GM19397 (cell line): ENCODE measurements around the gene RPS4Y2.
A peak's percentile ranks its signal among the peaks of the same experiment; 100 is the strongest.

Experiments
- ATAC-seq: cut with Tn5 transposase; IDR thresholded peaks from one replicate; pipeline ENCODE4 v1.9.1; 2021; ENCODE audit warnings: mild to moderate bottlenecking, moderate library complexity; ENCODE audit not compliant: unreplicated experiment

Gene RPS4Y2

DNA sequence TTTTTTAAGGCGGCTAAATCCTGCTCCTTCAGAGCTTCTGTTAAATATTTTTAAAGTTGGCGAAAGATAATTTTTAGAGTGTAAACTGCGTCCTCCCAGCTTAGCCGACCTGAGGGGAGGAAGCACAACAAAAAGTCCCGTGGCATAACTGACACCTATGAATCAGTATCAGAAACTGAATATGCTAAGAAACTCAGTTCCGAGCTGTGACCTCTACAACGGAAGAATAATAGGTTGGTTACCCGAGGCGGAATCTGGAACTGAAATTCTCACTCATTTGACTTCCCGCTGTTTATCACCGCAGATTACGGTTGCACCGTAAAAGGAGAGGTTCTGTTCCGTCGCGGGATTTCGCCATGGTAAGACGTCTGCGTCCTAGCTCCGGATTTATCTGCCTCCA lies at the start of gene RPS4Y2:
Gene RPS4Y2, plus strand, starts transcription at position 301 of the 400 bp plus-strand sequence. Its CDS starts 56 bp downstream, at position 357.
- no peak for ATAC-seq

DNA sequence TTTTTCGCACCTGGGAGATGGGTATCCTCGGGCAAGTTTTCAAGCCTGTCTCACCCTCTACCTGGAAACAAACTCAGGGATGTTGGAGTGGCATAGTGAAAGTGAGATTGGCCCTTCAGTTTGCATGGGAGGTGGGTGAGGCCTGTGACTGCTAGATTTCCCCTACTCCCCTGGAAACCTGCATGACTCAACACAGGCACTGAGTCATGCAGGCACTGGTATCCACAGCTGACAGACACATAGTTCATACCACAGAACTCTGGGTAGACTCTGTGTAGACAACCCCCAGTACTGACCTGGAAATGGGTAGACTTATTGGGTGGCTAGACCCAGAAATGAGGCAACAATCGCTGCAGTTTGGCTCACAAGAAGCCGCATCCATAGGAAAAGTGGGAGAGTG lies 41.5 kb upstream of the RPS4Y2 start:
- no peak for ATAC-seq

DNA sequence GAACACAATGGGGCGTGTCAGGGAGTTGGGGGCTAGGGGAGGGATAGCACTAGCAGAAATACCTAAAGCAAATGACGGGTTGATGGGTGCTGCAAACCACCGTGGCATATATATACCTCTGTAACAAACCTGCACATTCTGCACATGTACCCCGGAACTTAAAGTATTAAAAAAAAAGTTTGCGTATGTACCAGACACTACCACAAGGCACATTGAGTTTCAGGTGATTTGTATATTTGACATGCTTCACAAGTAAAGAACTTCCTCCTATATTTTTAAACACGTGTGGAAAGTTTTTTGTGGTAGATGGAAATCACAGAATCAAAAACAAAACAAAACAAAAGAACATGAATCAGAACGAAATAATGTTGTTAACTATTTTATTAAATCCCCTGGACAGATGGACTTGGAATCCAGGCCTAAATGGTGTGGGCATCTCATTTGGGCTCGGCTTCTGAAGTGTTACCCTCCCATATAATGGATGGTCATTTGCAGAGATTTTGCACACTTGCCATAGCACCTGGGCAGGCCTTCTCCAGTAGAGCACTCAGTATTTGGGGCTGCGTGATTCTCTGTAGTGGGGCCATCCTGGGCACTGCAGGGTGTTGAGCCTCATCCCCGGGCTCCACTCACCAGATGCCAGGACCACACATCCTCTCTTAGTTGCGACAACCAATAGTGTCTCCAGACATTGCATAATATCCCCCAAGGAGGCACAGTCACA lies 29.6 kb upstream of the RPS4Y2 start:
- ATAC-seq = peak; percentile 73

- peak; percentile 96 for ATAC-seq
These were observed 20.7 kb upstream of the RPS4Y2 start for GRCh38 chrY:20735200-20735599.

DNA sequence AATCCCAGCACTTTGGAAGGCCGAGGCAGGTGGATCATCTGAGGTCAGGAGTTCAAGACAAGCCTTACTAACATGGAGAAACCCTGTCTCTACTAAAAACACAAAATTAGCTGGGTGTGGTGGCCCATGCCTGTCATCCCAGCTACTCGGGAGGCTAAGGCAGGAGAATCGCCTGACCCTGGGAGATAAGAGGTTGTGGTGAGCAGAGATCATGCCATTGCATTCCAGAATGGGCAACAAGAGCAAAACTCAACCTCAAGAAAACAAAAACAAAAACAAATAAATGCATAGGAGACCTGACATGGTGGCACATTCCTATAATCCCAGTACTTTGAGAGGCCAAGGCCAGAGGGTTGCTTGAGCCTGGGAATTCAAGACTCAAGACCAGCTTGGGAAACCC lies 16.1 kb upstream of the RPS4Y2 start:
- no peak for ATAC-seq

- ATAC-seq = no peak
These were observed 15.3 kb upstream of the RPS4Y2 start for GRCh38 chrY:20740609-20741008.

DNA sequence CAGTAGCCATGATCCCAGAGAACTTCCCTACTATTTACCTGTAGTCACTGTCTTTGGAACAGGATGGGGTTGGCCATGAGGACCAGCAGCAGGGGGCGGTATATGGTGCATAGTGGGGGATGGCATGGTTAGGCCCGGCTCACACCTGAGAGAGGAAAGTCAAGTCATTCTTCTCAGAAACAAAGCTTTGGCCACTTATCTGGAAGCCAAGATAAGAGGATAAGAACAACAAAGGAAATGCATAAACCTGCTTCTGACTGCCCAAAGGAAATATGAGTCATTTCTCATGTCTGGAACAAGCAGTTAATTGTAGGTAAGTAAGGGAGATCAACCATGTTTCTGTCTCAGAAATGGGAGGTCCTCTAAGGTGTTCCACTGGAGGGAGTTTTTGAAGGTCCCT lies 10.8 kb upstream of the RPS4Y2 start:
- ATAC-seq = no peak

GRCh38 chrY:20746919-20747318 lies 9.0 kb upstream of the RPS4Y2 start:
- no peak for ATAC-seq

- peak; percentile 48 for ATAC-seq
These were observed 8.0 kb downstream of the RPS4Y2 start for GRCh38 chrY:20763869-20764268.

DNA sequence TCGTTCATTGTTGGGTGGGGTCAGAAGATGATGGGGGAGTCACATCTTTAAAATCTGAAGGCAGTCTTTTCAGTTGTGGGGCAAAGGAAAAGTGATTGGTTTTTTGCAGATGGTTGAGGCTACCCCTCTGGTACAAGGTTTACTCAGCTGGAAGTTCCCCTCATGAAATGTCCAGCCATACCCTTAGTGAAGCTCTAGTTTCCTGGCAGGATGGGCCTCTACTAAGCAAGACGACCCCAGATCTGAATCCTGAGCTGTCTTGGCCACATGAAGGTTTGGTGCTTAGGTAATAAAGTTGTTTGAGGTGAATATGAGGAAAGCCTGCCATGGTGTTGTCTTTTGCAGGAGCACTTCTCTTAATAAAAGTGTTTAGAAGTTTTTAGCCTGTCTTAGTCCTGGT lies 9.2 kb downstream of the RPS4Y2 start:
- ATAC-seq = no peak

DNA sequence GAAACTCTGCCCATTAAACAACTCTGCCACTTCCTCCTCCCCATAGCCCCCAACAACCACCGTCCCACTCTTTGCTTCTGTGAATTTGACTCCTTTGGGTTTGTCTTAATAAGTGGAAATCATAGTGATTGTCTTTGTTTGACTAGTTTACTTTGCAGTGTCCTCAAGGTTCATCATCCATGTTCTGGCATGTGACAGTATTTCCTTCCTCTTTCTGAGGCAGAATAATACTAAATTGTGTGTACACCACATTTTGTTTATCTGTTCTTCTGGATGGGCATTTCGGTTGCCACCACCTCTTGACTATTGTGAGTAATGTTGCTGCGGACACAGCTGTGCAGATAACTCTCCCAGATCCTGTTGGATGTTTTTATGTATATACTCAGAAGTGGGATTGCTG lies 14.8 kb downstream of the RPS4Y2 start:
- no peak for ATAC-seq

DNA sequence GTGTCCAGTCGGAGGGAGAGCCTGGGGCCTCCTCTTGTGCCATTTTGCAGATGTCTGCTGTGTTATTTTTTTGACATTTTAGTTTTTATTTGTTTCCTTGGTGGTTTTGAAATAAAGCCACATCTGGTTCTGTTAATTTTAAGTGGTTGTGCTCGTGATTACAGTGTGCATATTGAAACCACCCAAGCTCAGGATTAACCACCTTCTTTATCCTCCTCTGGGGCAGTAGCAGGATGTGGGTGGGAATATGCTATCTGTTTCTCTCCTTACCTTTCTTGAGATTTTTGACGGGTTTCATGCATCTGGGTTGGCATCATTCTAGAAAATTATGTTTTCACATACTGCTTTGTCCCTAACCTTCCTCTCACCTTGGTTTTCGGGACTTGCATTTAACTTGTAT lies 20.2 kb downstream of the RPS4Y2 start:
- no peak for ATAC-seq

DNA sequence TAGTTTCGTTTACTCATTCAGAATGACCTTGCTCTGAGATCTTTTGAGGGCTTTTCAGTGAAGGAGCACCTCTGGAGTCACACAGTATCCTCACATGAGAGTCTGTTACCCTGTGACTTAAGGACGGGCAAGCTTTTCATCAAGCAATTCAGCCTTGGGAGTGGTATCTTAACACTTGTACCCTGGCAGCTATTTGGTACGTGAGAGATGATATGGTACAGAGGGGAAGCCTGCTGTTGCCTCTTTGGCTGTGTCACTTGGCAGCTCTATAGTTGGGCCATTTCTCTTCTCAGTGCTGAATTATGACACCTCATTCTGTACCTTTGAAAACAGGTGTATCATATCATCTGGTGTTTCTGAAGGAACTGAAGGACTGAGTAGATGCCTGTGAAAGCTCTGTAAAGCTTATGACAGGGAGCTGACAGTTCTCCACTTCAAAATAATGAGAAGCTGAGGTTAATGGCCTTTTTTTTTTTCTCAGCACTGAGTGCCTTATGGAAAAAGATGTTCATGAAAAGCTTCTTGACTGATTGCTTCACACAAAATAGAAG lies 24.3 kb downstream of the RPS4Y2 start:
- no peak for ATAC-seq

DNA sequence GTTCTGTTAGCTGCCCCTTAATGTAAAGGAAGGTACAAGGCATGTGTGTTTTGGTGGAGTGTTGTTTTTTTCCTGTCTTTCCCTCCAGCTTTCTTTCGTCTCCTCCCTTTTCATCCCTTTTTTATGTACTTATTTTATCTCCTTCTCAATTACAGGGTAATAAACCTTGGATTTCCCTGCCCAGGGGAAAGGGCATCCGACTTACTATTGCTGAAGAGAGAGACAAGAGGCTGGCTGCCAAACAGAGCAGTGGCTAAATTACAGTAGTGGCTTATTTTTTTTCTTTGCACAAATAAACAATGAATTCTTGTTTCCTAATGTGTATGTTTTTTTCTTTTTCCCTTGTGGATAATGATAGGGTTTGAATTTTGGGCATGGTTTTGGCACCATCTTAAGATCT lies 24.9 kb downstream of the RPS4Y2 start:
- ATAC-seq = no peak

DNA sequence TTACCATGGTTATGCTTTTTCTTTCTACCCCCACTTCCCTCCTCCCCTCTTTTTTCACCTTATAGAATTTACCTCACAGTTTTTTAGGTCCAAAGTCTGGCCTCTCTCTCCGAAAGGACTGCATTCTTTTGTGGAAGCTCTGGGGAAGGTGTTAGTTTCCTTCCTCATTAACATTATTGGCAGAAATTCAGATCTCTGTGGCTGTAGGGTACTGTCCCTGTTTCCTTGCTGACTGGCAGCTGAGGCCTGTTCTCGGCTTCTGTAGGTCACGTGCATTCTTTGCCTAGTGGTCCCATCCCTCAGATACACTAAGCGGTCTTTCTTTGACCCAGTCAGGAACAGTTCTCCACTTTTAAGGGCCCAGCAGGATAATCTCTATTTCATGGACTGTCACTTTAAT lies 25.5 kb downstream of the RPS4Y2 start:
- no peak for ATAC-seq

DNA sequence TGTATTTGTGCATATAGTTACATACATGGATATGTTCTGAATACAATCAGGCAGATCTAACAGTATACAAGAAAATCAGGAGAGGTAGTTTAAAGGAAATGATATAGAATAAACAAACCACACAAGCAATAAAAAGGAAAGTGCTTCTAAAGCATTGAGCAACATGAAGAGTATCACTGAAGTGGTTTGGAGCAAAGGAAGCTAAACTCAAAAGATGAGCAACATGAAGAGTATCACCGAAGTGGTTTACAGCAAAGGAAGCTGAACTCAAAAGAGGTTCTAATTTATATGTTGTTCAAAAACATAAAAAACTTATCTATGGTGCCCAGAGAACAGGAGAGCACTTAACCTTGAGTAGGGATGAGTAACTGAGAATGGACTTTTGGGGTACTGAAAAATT lies 29.1 kb downstream of the RPS4Y2 start:
- no peak for ATAC-seq

DNA sequence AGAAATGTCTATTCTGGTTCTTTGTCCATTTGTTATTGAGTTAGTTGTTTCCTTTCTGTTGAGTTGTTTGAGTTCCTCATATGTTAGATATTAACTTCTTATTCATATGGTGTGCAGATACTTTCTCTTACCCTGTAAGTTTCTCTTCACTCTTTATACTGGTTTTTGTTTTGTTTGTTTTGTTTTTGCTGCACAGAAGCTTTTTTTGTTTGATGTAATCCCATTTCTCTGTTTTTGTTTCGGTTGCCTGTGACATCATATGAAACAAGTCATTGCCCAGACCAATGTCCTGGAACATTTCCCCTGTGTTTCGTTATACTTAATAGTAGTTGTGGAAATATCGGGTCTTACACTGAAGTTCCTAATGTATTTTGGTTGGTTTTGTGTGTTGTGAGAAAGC lies 31.2 kb downstream of the RPS4Y2 start:
- peak; percentile 83 for ATAC-seq

DNA sequence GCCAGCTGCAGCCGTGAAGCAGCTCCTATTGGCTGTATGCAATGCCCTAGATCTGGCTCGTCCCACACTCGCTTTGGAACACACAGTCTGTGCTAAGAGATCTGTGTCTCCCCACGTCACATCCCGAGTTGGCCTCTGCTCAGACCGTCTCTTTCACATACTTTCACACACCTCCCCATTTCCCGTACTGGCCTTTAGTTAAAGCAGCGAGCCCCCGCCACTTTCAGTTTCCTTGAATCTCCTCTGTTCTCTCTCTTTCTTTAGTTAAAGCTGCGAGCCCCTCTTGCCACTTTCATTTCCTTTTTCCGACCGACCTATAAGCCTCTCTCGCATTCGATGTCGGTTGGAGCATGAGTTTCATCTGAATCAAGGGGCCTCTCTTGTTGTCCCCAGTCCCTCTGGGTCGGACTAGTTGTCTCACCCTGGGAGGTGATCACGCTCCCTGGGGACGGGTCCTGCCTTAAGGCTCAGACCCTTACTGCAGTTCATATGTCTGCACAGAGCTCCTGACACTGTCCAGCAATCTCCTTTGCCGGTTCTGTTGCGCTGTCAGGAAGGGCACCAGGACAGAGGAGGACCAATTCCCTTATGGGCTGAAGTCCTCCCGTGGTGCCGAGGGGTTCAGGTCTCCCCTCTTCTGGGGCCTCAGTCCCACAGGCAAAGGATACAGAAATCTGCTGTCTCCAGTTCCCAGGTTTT lies 42.6 kb downstream of the RPS4Y2 start:
- ATAC-seq = peak; percentile 96

DNA sequence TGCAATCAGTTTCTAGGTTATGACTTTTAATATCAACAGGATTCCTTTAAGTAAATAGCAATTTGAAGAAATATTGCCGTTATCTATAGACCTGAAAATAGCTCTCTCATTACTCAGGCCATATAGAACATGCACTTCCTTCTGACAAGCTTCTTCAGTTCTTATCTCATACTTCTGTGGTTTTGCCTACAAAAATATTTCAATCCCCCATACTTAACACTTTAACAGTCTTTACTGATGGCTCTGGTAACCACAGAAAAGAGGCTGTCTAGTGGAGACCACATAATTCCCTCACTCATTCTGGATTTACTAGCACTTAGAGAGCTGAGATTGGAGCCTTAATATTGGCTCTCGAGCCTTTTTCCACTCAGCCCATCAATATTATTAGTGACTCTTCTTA lies 46.8 kb downstream of the RPS4Y2 start:
- ATAC-seq = no peak

DNA sequence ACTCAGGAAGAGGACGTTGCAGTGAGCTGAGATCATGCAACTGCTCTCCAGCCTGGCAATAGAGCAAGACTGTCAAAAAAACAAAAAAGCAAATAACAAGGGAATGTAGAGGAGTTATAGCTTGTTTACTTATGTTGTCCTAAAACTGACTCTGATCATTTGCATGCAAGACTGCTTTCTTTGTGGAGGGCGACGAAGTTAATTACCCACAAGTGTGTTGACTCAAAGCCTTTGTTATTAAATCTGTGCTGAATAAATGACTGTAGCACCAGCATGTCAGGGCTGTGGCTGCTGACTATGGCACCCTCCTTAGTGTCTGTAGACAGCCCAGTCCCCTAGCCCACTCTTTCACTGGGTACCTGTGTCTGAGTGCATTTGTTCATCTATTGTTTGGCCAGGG lies 50.3 kb downstream of the RPS4Y2 start:
- ATAC-seq = no peak

GRCh38 chrY:20813459-20813858 lies 57.6 kb downstream of the RPS4Y2 start:
- ATAC-seq = no peak

DNA sequence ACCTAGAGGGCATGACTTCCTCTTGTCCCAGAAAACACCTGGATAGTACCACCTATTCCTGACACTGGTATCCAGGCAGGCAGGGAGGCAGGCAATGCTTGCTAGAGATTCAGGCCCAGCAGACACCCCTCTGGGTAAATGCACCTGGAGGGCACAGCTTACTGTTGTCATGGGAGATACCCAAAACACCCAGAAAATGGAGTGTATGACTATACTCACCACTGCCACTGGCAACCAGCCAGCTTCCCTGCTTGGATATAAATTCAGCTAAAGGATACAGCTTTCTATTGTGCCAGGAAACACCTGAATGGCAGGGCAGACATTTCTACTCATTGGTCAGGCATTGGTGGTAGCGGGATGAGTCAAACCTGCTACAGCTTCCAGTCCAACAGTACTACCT lies 58.9 kb downstream of the RPS4Y2 start:
- no peak for ATAC-seq
